MG63 (cell line): ENCODE results near the gene ENPP3. TPM values are rescaled to one million over a fixed set of nuclear protein-coding genes. Genes with fewer than 3 reads are reported as not detected.

Source experiments
- DNase-seq: peaks from one replicate; pipeline ENCODE4 v3.0.0-alpha.2; 2020
- H3K27me3 ChIP-seq: fragments of 250-450 bp; sonication (Bioruptor Pico); 2 replicates; pipeline ENCODE4 v1.5.1; 2020; ENCODE audit warnings: mild to moderate bottlenecking, moderate library complexity
- H3K36me3 ChIP-seq: fragments of 250-450 bp; sonication (Bioruptor Pico); 2 replicates; pipeline ENCODE4 v1.5.1; 2020; ENCODE audit warnings: mild to moderate bottlenecking, moderate library complexity
- H3K4me3 ChIP-seq: fragments of 250-450 bp; sonication (Bioruptor Pico); 2 replicates; pipeline ENCODE4 v1.5.1; 2020; ENCODE audit warnings: mild to moderate bottlenecking, moderate library complexity
- H3K9me3 ChIP-seq: fragments of 250-450 bp; sonication (Bioruptor Pico); 2 replicates; pipeline ENCODE4 v1.5.1; 2020; ENCODE audit warnings: mild to moderate bottlenecking, moderate library complexity
- total RNA-seq: library from RNA; depleted of rRNA; stranded (reverse); fragments of >200 nt; shearing (Covaris generic); gene quantifications from 2 replicates; pipeline ENCODE4 v1.2.3, GENCODE V29; 2014; ENCODE audit warnings: low replicate concordance

Gene ENPP3
- total RNA-seq, 1 experiment from 2014 or later: not detected

- Histone ChIP-seq H3K27me3 (no peaks in the 10 kb centered on the region), H3K4me3 (no peak overlapping the region), H3K36me3 (no peaks in the 10 kb centered on the region), H3K9me3 (no peaks in the 10 kb centered on the region)
- DNase-seq: no peak
Observed at GRCh38 chr6:131658287-131658686, 21.2 kb downstream of the ENPP3 start.

- no peak for DNase-seq
- H3K4me3 ChIP-seq: no peak overlapping the region
- no peaks in the 10 kb centered on the region for H3K27me3 ChIP-seq
- no peaks in the 10 kb centered on the region for H3K9me3 ChIP-seq
- no peaks in the 10 kb centered on the region for H3K36me3 ChIP-seq
Observed at GRCh38 chr6:131660195-131660594, 23.1 kb downstream of the ENPP3 start.

- no peaks in the 10 kb centered on the region for H3K9me3 ChIP-seq
- H3K27me3 ChIP-seq: no peaks in the 10 kb centered on the region
- no peak for DNase-seq
- H3K4me3 ChIP-seq: no peak overlapping the region
- no peaks in the 10 kb centered on the region for H3K36me3 ChIP-seq
Observed at GRCh38 chr6:131663578-131664165, 26.6 kb downstream of the ENPP3 start.

- H3K36me3 ChIP-seq: no peaks in the 10 kb centered on the region
- H3K4me3 ChIP-seq: no peak overlapping the region
- H3K27me3 ChIP-seq: no peaks in the 10 kb centered on the region
- no peak for DNase-seq
- no peaks in the 10 kb centered on the region for H3K9me3 ChIP-seq
Observed at GRCh38 chr6:131669891-131670290, 32.8 kb downstream of the ENPP3 start.

GRCh38 chr6:131673184-131673583 lies 36.1 kb downstream of the ENPP3 start:
- Histone ChIP-seq H3K27me3 (no peaks in the 10 kb centered on the region), H3K4me3 (no peak overlapping the region), H3K9me3 (no peaks in the 10 kb centered on the region), H3K36me3 (no peaks in the 10 kb centered on the region)
- DNase-seq: no peak

- Histone ChIP-seq H3K36me3 (no peaks in the 10 kb centered on the region), H3K4me3 (no peak overlapping the region), H3K9me3 (no peaks in the 10 kb centered on the region), H3K27me3 (no peaks in the 10 kb centered on the region)
- DNase-seq: no peak
Observed at GRCh38 chr6:131678442-131678841, 41.3 kb downstream of the ENPP3 start.

GRCh38 chr6:131680868-131681267 lies 43.8 kb downstream of the ENPP3 start:
- no peak for DNase-seq
- Histone ChIP-seq H3K4me3 (no peak overlapping the region), H3K36me3 (no peaks in the 10 kb centered on the region), H3K27me3 (no peaks in the 10 kb centered on the region), H3K9me3 (no peaks in the 10 kb centered on the region)

GRCh38 chr6:131681585-131681984 lies 44.5 kb downstream of the ENPP3 start:
- no peaks in the 10 kb centered on the region for H3K9me3 ChIP-seq
- no peaks in the 10 kb centered on the region for H3K36me3 ChIP-seq
- H3K4me3 ChIP-seq: no peak overlapping the region
- no peaks in the 10 kb centered on the region for H3K27me3 ChIP-seq
- no peak for DNase-seq

GRCh38 chr6:131682442-131682841 lies 45.3 kb downstream of the ENPP3 start:
- Histone ChIP-seq H3K9me3 (no peaks in the 10 kb centered on the region), H3K27me3 (no peaks in the 10 kb centered on the region), H3K4me3 (no peak overlapping the region), H3K36me3 (no peaks in the 10 kb centered on the region)
- DNase-seq: no peak

GRCh38 chr6:131683479-131683878 lies 46.4 kb downstream of the ENPP3 start:
- H3K36me3 ChIP-seq: no peaks in the 10 kb centered on the region
- H3K9me3 ChIP-seq: no peaks in the 10 kb centered on the region
- DNase-seq: no peak
- H3K4me3 ChIP-seq: no peak overlapping the region
- H3K27me3 ChIP-seq: no peaks in the 10 kb centered on the region

GRCh38 chr6:131685266-131685780 lies 48.2 kb downstream of the ENPP3 start:
- Histone ChIP-seq H3K4me3 (no peak overlapping the region), H3K9me3 (no peaks in the 10 kb centered on the region), H3K36me3 (no peaks in the 10 kb centered on the region), H3K27me3 (no peaks in the 10 kb centered on the region)
- no peak for DNase-seq

GRCh38 chr6:131687022-131687421 lies 49.9 kb downstream of the ENPP3 start:
- no peak overlapping the region for H3K4me3 ChIP-seq
- no peaks in the 10 kb centered on the region for H3K36me3 ChIP-seq
- H3K9me3 ChIP-seq: no peaks in the 10 kb centered on the region
- H3K27me3 ChIP-seq: no peaks in the 10 kb centered on the region
- DNase-seq: no peak

- H3K36me3 ChIP-seq: no peaks in the 10 kb centered on the region
- DNase-seq: no peak
- no peaks in the 10 kb centered on the region for H3K27me3 ChIP-seq
- no peak overlapping the region for H3K4me3 ChIP-seq
- H3K9me3 ChIP-seq: no peaks in the 10 kb centered on the region
Observed at GRCh38 chr6:131688286-131688685, 51.2 kb downstream of the ENPP3 start.

GRCh38 chr6:131692031-131692430 lies 54.9 kb downstream of the ENPP3 start:
- Histone ChIP-seq H3K36me3 (no peaks in the 10 kb centered on the region), H3K27me3 (no peaks in the 10 kb centered on the region), H3K9me3 (no peaks in the 10 kb centered on the region), H3K4me3 (no peak overlapping the region)
- DNase-seq: no peak

- H3K27me3 ChIP-seq: no peaks in the 10 kb centered on the region
- no peaks in the 10 kb centered on the region for H3K9me3 ChIP-seq
- no peak for DNase-seq
- no peak overlapping the region for H3K4me3 ChIP-seq
- no peaks in the 10 kb centered on the region for H3K36me3 ChIP-seq
Observed at GRCh38 chr6:131692589-131692988, 55.5 kb downstream of the ENPP3 start.

- Histone ChIP-seq H3K36me3 (no peaks in the 10 kb centered on the region), H3K4me3 (no peak overlapping the region), H3K27me3 (no peaks in the 10 kb centered on the region), H3K9me3 (no peaks in the 10 kb centered on the region)
- DNase-seq: no peak
Observed at GRCh38 chr6:131693384-131693783, 56.3 kb downstream of the ENPP3 start.

- H3K36me3 ChIP-seq: no peaks in the 10 kb centered on the region
- DNase-seq: peak; percentile 30
Observed at GRCh38 chr6:131694832-131695426, 57.8 kb downstream of the ENPP3 start.

GRCh38 chr6:131696956-131697355 lies 59.9 kb downstream of the ENPP3 start:
- no peaks in the 10 kb centered on the region for H3K27me3 ChIP-seq
- H3K9me3 ChIP-seq: no peaks in the 10 kb centered on the region
- no peaks in the 10 kb centered on the region for H3K36me3 ChIP-seq
- H3K4me3 ChIP-seq: no peak overlapping the region
- no peak for DNase-seq

More at GRCh38 chr6:131694832-131695426, 57.8 kb downstream of the ENPP3 start:
- Histone ChIP-seq H3K4me3 (no peak overlapping the region), H3K27me3 (no peaks in the 10 kb centered on the region), H3K9me3 (no peaks in the 10 kb centered on the region)
